WTC11 (cell line): ENCODE results near the gene ADARB2. TPM values are rescaled to one million over a fixed set of nuclear protein-coding genes. Genes with fewer than 3 reads are reported as not detected.

Source experiments
- ATAC-seq: fragments of 200-7000 bp; cut with Tn5 transposase; 2 replicates; pipeline ENCODE4 v1.10.0; 2021; ENCODE audit warnings: mild to moderate bottlenecking, moderate library complexity
- CTCF ChIA-PET: fragments of 300-600 bp; sonication (Branson Sonifier 250); formaldehyde crosslinking; loops from one replicate; lab custom pipeline; 2021; ENCODE audit warnings: antibody characterized with exemption; lab: Charles Lee
- POLR2A ChIA-PET: fragments of 350-600 bp; sonication (Branson Sonifier 250); formaldehyde crosslinking; loops from one replicate; lab custom pipeline; 2021; ENCODE audit warnings: antibody characterized with exemption; lab: Charles Lee
- DNase-seq: peaks from one replicate; pipeline ENCODE4 v3.0.0; 2021; ENCODE audit warnings: low spot score
- H3K27ac Mint-ChIP-seq: 2 replicates; pipeline ENCODE4 v1.8.0; 2021; ENCODE audit warnings: mixed read lengths
- H3K27me3 Mint-ChIP-seq: 2 replicates; pipeline ENCODE4 v1.8.0; 2021; ENCODE audit warnings: low read depth, mild to moderate bottlenecking, moderate library complexity, mixed read lengths
- H3K36me3 Mint-ChIP-seq: 2 replicates; pipeline ENCODE4 v1.8.0; 2021; ENCODE audit warnings: mixed read lengths
- H3K4me1 Mint-ChIP-seq: 2 replicates; pipeline ENCODE4 v1.8.0; 2022; ENCODE audit warnings: mixed read lengths
- H3K4me3 Mint-ChIP-seq: 2 replicates; pipeline ENCODE4 v1.8.0; 2021; ENCODE audit warnings: mild to moderate bottlenecking, moderate library complexity, mixed read lengths
- H3K9me3 Mint-ChIP-seq: 2 replicates; pipeline ENCODE4 v1.8.0; 2021; ENCODE audit warnings: mixed read lengths
- CREB1 ChIP-seq: sonication (generic); formaldehyde crosslinking; IDR thresholded peaks from 2 replicates; pipeline ENCODE4 v1.8.0; 2023; ENCODE audit warnings: mild to moderate bottlenecking, missing genetic modification reagents
- ELF4 ChIP-seq: sonication (generic); formaldehyde crosslinking; IDR thresholded peaks from 2 replicates; pipeline ENCODE4 v1.8.1; 2022; ENCODE audit warnings: low read depth, mild to moderate bottlenecking, moderate library complexity, missing genetic modification reagents
- GTF2I ChIP-seq: fragments of 250-450 bp; sonication (Bioruptor Pico); conservative IDR thresholded peaks from 2 replicates; pipeline ENCODE4 v1.4.0; 2021; ENCODE audit warnings: mild to moderate bottlenecking
- RORB ChIP-seq: fragments of 250-450 bp; sonication (Bioruptor Pico); IDR thresholded peaks from 2 replicates; pipeline ENCODE4 v1.9.0; 2021; ENCODE audit warnings: mild to moderate bottlenecking
- ZBTB21 ChIP-seq: sonication (generic); formaldehyde crosslinking; IDR thresholded peaks from 2 replicates; pipeline ENCODE4 v1.8.1; 2023; ENCODE audit warnings: mild to moderate bottlenecking, missing genetic modification reagents, borderline replicate concordance
- ZNF263 ChIP-seq: sonication (generic); formaldehyde crosslinking; IDR thresholded peaks from 2 replicates; pipeline ENCODE4 v1.8.1; 2022; ENCODE audit warnings: low read depth, mild to moderate bottlenecking, moderate library complexity, missing genetic modification reagents
- ZNF317 ChIP-seq: sonication (generic); formaldehyde crosslinking; IDR thresholded peaks from 2 replicates; pipeline ENCODE4 v1.8.1; 2023; ENCODE audit warnings: low read depth, mild to moderate bottlenecking, moderate library complexity, missing genetic modification reagents, borderline replicate concordance
- ZNF396 ChIP-seq: fragments of 250-450 bp; sonication (Bioruptor Pico); IDR thresholded peaks from 2 replicates; pipeline ENCODE4 v1.8.0; 2021; ENCODE audit warnings: mild to moderate bottlenecking, moderate library complexity, borderline replicate concordance
- ZNF423 ChIP-seq: fragments of 250-450 bp; sonication (Bioruptor Pico); IDR thresholded peaks from 2 replicates; pipeline ENCODE4 v2.1.2; 2022; ENCODE audit warnings: mild to moderate bottlenecking, moderate library complexity
- ZNF671 ChIP-seq: fragments of 250-450 bp; sonication (Bioruptor Pico); IDR thresholded peaks from 2 replicates; pipeline ENCODE4 v1.8.0; 2021; ENCODE audit warnings: mild to moderate bottlenecking
- total RNA-seq: library from RNA; stranded (reverse); gene quantifications from 3 replicates; pipeline ENCODE4 v1.2.3, GENCODE V29; 2021
- TF ChIP-seq, protein P1 (sequence below): fragments of 250-450 bp; sonication (Bioruptor Pico); IDR thresholded peaks from 2 replicates; pipeline ENCODE4 v1.9.0; 2021; ENCODE audit warnings: mild to moderate bottlenecking
- TF ChIP-seq, protein P2 (sequence below): sonication (generic); formaldehyde crosslinking; IDR thresholded peaks from 2 replicates; pipeline ENCODE4 v1.8.0; 2022; ENCODE audit warnings: missing genetic modification reagents
- TF ChIP-seq, protein P3 (sequence below): sonication (generic); formaldehyde crosslinking; conservative IDR thresholded peaks from 2 replicates; pipeline ENCODE4 v1.8.1; 2023; ENCODE audit warnings: mild to moderate bottlenecking, low read depth, missing genetic modification reagents, moderate library complexity
- TF ChIP-seq, protein P4 (sequence below): sonication (generic); formaldehyde crosslinking; IDR thresholded peaks from 2 replicates; pipeline ENCODE4 v1.8.0; 2023; ENCODE audit warnings: mild to moderate bottlenecking, missing genetic modification reagents
- TF ChIP-seq, protein P5 (sequence below): sonication (generic); formaldehyde crosslinking; IDR thresholded peaks from 2 replicates; pipeline ENCODE4 v1.8.0; 2022; ENCODE audit warnings: mild to moderate bottlenecking, missing genetic modification reagents
- TF ChIP-seq, protein P6 (sequence below): sonication (generic); formaldehyde crosslinking; IDR thresholded peaks from 2 replicates; pipeline ENCODE4 v1.8.1; 2023; ENCODE audit warnings: mild to moderate bottlenecking, missing genetic modification reagents
- TF ChIP-seq, protein P7 (sequence below): sonication (generic); formaldehyde crosslinking; IDR thresholded peaks from 2 replicates; pipeline ENCODE4 v1.8.1; 2022; ENCODE audit warnings: mild to moderate bottlenecking, moderate library complexity, missing genetic modification reagents
- TF ChIP-seq, protein P8 (sequence below): sonication (generic); formaldehyde crosslinking; IDR thresholded peaks from 2 replicates; pipeline ENCODE4 v1.8.0; 2022; ENCODE audit warnings: mild to moderate bottlenecking, missing genetic modification reagents

Gene ADARB2
- total RNA-seq, 1 experiment from 2014 or later, result 3.7 TPM

DNA sequence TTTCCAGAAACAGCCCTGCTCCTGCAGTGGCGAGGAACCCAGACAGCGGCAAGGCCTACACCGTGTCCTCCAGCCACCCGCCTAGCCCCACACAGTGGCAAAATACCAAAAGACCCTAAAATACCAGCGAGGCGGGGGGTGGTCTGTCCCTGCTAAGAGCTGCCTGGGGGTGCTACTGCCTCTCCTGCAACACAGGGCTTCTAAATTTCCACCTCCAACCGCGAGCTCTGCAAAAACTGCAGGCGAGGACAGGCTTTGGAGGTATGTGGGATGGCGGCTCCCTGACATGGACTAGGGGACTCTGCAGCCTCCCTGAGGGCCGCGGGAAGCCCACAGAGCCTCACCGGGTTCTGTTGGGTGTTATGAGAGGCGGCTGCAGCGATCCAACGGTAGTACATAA lies 558.8 kb downstream of the ADARB2 start:
- no peaks in the 10 kb centered on the region for H3K9me3 Mint-ChIP-seq
- H3K27me3 Mint-ChIP-seq, result no peaks in the 10 kb centered on the region; the same call in 1 of the 2 replicates
- ATAC-seq (no peak), DNase-seq (peak; percentile 10)
- TF ChIP-seq, protein P1, sequence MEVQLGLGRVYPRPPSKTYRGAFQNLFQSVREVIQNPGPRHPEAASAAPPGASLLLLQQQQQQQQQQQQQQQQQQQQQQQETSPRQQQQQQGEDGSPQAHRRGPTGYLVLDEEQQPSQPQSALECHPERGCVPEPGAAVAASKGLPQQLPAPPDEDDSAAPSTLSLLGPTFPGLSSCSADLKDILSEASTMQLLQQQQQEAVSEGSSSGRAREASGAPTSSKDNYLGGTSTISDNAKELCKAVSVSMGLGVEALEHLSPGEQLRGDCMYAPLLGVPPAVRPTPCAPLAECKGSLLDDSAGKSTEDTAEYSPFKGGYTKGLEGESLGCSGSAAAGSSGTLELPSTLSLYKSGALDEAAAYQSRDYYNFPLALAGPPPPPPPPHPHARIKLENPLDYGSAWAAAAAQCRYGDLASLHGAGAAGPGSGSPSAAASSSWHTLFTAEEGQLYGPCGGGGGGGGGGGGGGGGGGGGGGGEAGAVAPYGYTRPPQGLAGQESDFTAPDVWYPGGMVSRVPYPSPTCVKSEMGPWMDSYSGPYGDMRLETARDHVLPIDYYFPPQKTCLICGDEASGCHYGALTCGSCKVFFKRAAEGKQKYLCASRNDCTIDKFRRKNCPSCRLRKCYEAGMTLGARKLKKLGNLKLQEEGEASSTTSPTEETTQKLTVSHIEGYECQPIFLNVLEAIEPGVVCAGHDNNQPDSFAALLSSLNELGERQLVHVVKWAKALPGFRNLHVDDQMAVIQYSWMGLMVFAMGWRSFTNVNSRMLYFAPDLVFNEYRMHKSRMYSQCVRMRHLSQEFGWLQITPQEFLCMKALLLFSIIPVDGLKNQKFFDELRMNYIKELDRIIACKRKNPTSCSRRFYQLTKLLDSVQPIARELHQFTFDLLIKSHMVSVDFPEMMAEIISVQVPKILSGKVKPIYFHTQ (CRISPR knock-in tag), result no peak
- no peak for TF ChIP-seq ZBTB21 (CRISPR knock-in tag)
- TF ChIP-seq, protein P2, sequence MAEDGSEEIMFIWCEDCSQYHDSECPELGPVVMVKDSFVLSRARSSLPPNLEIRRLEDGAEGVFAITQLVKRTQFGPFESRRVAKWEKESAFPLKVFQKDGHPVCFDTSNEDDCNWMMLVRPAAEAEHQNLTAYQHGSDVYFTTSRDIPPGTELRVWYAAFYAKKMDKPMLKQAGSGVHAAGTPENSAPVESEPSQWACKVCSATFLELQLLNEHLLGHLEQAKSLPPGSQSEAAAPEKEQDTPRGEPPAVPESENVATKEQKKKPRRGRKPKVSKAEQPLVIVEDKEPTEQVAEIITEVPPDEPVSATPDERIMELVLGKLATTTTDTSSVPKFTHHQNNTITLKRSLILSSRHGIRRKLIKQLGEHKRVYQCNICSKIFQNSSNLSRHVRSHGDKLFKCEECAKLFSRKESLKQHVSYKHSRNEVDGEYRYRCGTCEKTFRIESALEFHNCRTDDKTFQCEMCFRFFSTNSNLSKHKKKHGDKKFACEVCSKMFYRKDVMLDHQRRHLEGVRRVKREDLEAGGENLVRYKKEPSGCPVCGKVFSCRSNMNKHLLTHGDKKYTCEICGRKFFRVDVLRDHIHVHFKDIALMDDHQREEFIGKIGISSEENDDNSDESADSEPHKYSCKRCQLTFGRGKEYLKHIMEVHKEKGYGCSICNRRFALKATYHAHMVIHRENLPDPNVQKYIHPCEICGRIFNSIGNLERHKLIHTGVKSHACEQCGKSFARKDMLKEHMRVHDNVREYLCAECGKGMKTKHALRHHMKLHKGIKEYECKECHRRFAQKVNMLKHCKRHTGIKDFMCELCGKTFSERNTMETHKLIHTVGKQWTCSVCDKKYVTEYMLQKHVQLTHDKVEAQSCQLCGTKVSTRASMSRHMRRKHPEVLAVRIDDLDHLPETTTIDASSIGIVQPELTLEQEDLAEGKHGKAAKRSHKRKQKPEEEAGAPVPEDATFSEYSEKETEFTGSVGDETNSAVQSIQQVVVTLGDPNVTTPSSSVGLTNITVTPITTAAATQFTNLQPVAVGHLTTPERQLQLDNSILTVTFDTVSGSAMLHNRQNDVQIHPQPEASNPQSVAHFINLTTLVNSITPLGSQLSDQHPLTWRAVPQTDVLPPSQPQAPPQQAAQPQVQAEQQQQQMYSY (CRISPR knock-in tag), result no peak
- TF ChIP-seq GTF2I, result no peak
- no peak for TF ChIP-seq ZNF317 (CRISPR knock-in tag)
- TF ChIP-seq, protein P3, sequence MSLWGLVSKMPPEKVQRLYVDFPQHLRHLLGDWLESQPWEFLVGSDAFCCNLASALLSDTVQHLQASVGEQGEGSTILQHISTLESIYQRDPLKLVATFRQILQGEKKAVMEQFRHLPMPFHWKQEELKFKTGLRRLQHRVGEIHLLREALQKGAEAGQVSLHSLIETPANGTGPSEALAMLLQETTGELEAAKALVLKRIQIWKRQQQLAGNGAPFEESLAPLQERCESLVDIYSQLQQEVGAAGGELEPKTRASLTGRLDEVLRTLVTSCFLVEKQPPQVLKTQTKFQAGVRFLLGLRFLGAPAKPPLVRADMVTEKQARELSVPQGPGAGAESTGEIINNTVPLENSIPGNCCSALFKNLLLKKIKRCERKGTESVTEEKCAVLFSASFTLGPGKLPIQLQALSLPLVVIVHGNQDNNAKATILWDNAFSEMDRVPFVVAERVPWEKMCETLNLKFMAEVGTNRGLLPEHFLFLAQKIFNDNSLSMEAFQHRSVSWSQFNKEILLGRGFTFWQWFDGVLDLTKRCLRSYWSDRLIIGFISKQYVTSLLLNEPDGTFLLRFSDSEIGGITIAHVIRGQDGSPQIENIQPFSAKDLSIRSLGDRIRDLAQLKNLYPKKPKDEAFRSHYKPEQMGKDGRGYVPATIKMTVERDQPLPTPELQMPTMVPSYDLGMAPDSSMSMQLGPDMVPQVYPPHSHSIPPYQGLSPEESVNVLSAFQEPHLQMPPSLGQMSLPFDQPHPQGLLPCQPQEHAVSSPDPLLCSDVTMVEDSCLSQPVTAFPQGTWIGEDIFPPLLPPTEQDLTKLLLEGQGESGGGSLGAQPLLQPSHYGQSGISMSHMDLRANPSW (CRISPR knock-in tag), result no peak
- no peak for TF ChIP-seq ZNF423 (CRISPR knock-in tag)
- no peak for TF ChIP-seq ELF4 (CRISPR knock-in tag)
- TF ChIP-seq, protein P4, sequence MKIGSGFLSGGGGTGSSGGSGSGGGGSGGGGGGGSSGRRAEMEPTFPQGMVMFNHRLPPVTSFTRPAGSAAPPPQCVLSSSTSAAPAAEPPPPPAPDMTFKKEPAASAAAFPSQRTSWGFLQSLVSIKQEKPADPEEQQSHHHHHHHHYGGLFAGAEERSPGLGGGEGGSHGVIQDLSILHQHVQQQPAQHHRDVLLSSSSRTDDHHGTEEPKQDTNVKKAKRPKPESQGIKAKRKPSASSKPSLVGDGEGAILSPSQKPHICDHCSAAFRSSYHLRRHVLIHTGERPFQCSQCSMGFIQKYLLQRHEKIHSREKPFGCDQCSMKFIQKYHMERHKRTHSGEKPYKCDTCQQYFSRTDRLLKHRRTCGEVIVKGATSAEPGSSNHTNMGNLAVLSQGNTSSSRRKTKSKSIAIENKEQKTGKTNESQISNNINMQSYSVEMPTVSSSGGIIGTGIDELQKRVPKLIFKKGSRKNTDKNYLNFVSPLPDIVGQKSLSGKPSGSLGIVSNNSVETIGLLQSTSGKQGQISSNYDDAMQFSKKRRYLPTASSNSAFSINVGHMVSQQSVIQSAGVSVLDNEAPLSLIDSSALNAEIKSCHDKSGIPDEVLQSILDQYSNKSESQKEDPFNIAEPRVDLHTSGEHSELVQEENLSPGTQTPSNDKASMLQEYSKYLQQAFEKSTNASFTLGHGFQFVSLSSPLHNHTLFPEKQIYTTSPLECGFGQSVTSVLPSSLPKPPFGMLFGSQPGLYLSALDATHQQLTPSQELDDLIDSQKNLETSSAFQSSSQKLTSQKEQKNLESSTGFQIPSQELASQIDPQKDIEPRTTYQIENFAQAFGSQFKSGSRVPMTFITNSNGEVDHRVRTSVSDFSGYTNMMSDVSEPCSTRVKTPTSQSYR (CRISPR knock-in tag), result no peak
- TF ChIP-seq ZNF671 (CRISPR knock-in tag), result no peak
- TF ChIP-seq, protein P5, sequence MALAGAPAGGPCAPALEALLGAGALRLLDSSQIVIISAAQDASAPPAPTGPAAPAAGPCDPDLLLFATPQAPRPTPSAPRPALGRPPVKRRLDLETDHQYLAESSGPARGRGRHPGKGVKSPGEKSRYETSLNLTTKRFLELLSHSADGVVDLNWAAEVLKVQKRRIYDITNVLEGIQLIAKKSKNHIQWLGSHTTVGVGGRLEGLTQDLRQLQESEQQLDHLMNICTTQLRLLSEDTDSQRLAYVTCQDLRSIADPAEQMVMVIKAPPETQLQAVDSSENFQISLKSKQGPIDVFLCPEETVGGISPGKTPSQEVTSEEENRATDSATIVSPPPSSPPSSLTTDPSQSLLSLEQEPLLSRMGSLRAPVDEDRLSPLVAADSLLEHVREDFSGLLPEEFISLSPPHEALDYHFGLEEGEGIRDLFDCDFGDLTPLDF (CRISPR knock-in tag), result no peak
- TF ChIP-seq, protein P6, sequence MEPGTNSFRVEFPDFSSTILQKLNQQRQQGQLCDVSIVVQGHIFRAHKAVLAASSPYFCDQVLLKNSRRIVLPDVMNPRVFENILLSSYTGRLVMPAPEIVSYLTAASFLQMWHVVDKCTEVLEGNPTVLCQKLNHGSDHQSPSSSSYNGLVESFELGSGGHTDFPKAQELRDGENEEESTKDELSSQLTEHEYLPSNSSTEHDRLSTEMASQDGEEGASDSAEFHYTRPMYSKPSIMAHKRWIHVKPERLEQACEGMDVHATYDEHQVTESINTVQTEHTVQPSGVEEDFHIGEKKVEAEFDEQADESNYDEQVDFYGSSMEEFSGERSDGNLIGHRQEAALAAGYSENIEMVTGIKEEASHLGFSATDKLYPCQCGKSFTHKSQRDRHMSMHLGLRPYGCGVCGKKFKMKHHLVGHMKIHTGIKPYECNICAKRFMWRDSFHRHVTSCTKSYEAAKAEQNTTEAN (CRISPR knock-in tag), result no peak
- TF ChIP-seq, protein P7, sequence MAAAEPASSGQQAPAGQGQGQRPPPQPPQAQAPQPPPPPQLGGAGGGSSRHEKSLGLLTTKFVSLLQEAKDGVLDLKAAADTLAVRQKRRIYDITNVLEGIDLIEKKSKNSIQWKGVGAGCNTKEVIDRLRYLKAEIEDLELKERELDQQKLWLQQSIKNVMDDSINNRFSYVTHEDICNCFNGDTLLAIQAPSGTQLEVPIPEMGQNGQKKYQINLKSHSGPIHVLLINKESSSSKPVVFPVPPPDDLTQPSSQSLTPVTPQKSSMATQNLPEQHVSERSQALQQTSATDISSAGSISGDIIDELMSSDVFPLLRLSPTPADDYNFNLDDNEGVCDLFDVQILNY, result no peak
- TF ChIP-seq RORB (CRISPR knock-in tag), result no peak
- TF ChIP-seq ZNF396 (CRISPR knock-in tag), result no peak
- no peak for TF ChIP-seq CREB1 (CRISPR knock-in tag)
- no peak for TF ChIP-seq ZNF263 (CRISPR knock-in tag)
- TF ChIP-seq, protein P8, sequence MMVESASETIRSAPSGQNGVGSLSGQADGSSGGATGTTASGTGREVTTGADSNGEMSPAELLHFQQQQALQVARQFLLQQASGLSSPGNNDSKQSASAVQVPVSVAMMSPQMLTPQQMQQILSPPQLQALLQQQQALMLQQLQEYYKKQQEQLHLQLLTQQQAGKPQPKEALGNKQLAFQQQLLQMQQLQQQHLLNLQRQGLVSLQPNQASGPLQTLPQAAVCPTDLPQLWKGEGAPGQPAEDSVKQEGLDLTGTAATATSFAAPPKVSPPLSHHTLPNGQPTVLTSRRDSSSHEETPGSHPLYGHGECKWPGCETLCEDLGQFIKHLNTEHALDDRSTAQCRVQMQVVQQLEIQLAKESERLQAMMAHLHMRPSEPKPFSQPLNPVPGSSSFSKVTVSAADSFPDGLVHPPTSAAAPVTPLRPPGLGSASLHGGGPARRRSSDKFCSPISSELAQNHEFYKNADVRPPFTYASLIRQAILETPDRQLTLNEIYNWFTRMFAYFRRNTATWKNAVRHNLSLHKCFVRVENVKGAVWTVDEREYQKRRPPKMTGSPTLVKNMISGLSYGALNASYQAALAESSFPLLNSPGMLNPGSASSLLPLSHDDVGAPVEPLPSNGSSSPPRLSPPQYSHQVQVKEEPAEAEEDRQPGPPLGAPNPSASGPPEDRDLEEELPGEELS (CRISPR knock-in tag), result no peak
- no peak overlapping the region for H3K27ac Mint-ChIP-seq
- peaks cover 6% of the 10 kb centered on the region for H3K4me1 Mint-ChIP-seq
- POLR2A ChIA-PET, result no interaction called here
- no peak overlapping the region for H3K4me3 Mint-ChIP-seq
- no peaks in the 10 kb centered on the region for H3K36me3 Mint-ChIP-seq
- CTCF ChIA-PET, result interaction anchor here (1.2 kb wide), 1 partner anchor 190 kb away, joined by 7 read pairs; no protein-coding TSS in a partner anchor
